GM13977 (cell line): ENCODE data around the gene RAB30.

Experiments
- DNase-seq: peaks from one replicate; pipeline ENCODE4 v3.0.0; 2012; ENCODE audit warnings: low spot score
- CTCF ChIP-seq: IDR thresholded peaks from 2 replicates; pipeline ENCODE4 v1.5.1; 2012; ENCODE audit warnings: mild to moderate bottlenecking, control low read depth; ENCODE audit not compliant: insufficient read depth; ENCODE audit errors: extremely low read depth, missing control alignments
- in situ Hi-C: fragments of 300-500 bp; cut with MboI; formaldehyde crosslinking; loops from one replicate; pipeline ENCODE4 v1.12.0; 2022; ENCODE audit warnings: low sequenced_read_pairs, low pct_unique_long_range_greater_than_20kb, mixed read lengths, inconsistent platforms; ENCODE audit not compliant: unreplicated experiment

RAB30 gene

GRCh38 chr11:83073258-83073657 lies 1.6 kb upstream of the RAB30 start:
- in situ Hi-C loops = loop anchor here (10.0 kb wide), 1 partner anchor 168 kb away; the partner anchor contains the start of genes DDIAS and PRCP
- DNase-seq = no peak
- no peak for TF ChIP-seq CTCF

GRCh38 chr11:83072350-83073242 lies 899 bp upstream of the RAB30 start:
- TF ChIP-seq CTCF = no peak
- in situ Hi-C loops = loop anchor here (10.0 kb wide), 1 partner anchor 168 kb away; the partner anchor contains the start of genes DDIAS and PRCP
- DNase-seq = no peak

- DNase-seq = no peak
- in situ Hi-C loops = loop anchor here (10.0 kb wide), 1 partner anchor 166 kb away; the partner anchor contains the start of genes DDIAS and PRCP
- no peak for TF ChIP-seq CTCF
Observed at GRCh38 chr11:83070731-83071566, 748 bp downstream of the RAB30 start.

- no peak for TF ChIP-seq CTCF
- DNase-seq = no peak
- in situ Hi-C loops = loop anchor here (10.0 kb wide), 1 partner anchor 165 kb away; the partner anchor contains the start of genes DDIAS and PRCP
Observed at GRCh38 chr11:83070044-83070701, 1.5 kb downstream of the RAB30 start.

GRCh38 chr11:83069441-83070043 lies 2.2 kb downstream of the RAB30 start:
- DNase-seq = no peak
- no peak for TF ChIP-seq CTCF

More at GRCh38 chr11:83069441-83070043, 2.2 kb downstream of the RAB30 start:
- in situ Hi-C loops = loop anchor here (10.0 kb wide), 1 partner anchor 165 kb away; the partner anchor contains the start of genes DDIAS and PRCP
